ENCODE measurements around the gene GPBP1L1. TPM values are rescaled to one million over a fixed set of nuclear protein-coding genes. Genes with fewer than 3 reads are reported as not detected.

The GPBP1L1 gene
- total and polyA plus RNA-seq, 2 of the 4 experiments (the other 2 are of a cell fraction) = 31.5 to 57.4 TPM

DNA sequence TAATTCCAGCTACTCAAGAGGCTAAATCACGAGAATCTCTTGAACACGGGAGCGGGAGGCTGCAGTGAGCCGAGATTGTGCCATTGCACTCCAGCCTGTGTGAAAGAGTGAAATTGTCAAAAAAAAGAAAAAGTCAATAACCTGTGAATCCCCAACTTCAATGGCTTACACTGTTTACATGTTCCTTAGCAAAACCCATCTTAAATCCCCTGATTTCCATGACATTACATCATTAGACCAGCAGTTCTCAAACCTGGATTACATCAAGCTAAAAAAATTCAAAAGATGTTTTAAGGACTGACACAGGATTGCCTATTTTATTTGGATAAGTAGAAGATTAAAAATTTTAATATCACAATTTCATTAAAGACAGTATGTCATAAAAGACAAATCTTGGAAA lies 12.4 kb downstream of the GPBP1L1 start:
- H2AK5ac ChIP-seq (ENCODE audit: low read depth, low read length) = no peak overlapping the region
- H3K4me3 ChIP-seq (ENCODE audit: insufficient read depth, low read depth, low read length) = no peak overlapping the region
- H3K27ac ChIP-seq (ENCODE audit: insufficient read depth, low read length) = no peak overlapping the region
- WGBS, 2 experiments (ENCODE audit: extremely low coverage in 2 of 2, insufficient read length in 1 of 2) = no CpG with 5 or more reads among the region's 4 CpGs
- H2BK15ac ChIP-seq (ENCODE audit: low read depth, low read length) = no peak overlapping the region
- no peak overlapping the region for H4K91ac ChIP-seq (ENCODE audit: insufficient read depth, low read depth, low read length)
- H3K79me1 ChIP-seq (ENCODE audit: low read depth in 1 of 2, low read length in 2 of 2) = peaks cover 17 to 72% of the 10 kb centered on the region in 2 experiments
- no peak overlapping the region for H4K5ac ChIP-seq (ENCODE audit: low read depth, low read length)
- H3K4ac ChIP-seq (ENCODE audit: low read depth, low read length) = no peak overlapping the region
- intact Hi-C loops (cut with micrococcal nuclease) = no loop called here
- peaks cover 3% of the 10 kb centered on the region for H3K36me3 ChIP-seq (ENCODE audit: control insufficient read depth, insufficient read depth, low read length)
- no peak overlapping the region for H2BK120ac ChIP-seq (ENCODE audit: low read depth, low read length)
- H3K27me3 ChIP-seq (ENCODE audit: control insufficient read depth, insufficient read depth, low read length) = no peaks in the 10 kb centered on the region
- H4K20me1 ChIP-seq (ENCODE audit: insufficient read depth, low read length) = peaks cover 85% of the 10 kb centered on the region
- no peak overlapping the region for H3K56ac ChIP-seq (ENCODE audit: extremely low read depth, insufficient read depth, low read length)
- H3K9me1 ChIP-seq (ENCODE audit: insufficient read depth, low read length) = peaks cover 20% of the 10 kb centered on the region
- BruUV-seq (replicated peaks) = no TSS peak
- H2BK20ac ChIP-seq (ENCODE audit: low read depth, low read length) = no peak overlapping the region
- H2AK9ac ChIP-seq (replicated peaks; ENCODE audit: low read depth, low read length, poor library complexity) = no peak overlapping the region
- no peak overlapping the region for H4K8ac ChIP-seq (ENCODE audit: low read depth in 2 of 2, low read length in 2 of 2)
- H3K9me3 ChIP-seq (ENCODE audit: control insufficient read depth, insufficient read depth, low read length) = no peaks in the 10 kb centered on the region
- TF ChIP-seq SMC3 (IDR thresholded peaks at IDR 0.05; ENCODE audit: low read depth, low read length) (no peak), CEBPB (IDR thresholded peaks at IDR 0.05; ENCODE audit: low read depth, low read length) (0 out of 2 replicates have a peak, but pooled peaks have one; percentile 17)
- H3K23ac ChIP-seq (ENCODE audit: low read depth, low read length) = no peak overlapping the region
- no peak overlapping the region for H3K18ac ChIP-seq (ENCODE audit: low read depth, low read length)
- no peak overlapping the region for H2AFZ ChIP-seq (replicated peaks; ENCODE audit: low read length, poor library complexity)
- in situ Hi-C loops (cut with MboI; ENCODE audit: low sequenced_read_pairs) = no loop called here
- ATAC-seq (ENCODE audit: low read depth) (no peak), DNase-seq (peak; percentile 56)
- no peak overlapping the region for H3K4me2 ChIP-seq (ENCODE audit: low read depth, low read length)
- ChIA-PET POLR2A (ENCODE audit: unreplicated experiment) (no interaction called here), CTCF (no interaction called here)
- H3K4me1 ChIP-seq (ENCODE audit: control insufficient read depth, insufficient read depth, low read length) = peaks cover 9% of the 10 kb centered on the region
- no peak overlapping the region for H3K9ac ChIP-seq (ENCODE audit: low read depth, low read length)
- no peak overlapping the region for H3K14ac ChIP-seq (replicated peaks; ENCODE audit: low read depth, low read length)
- dilution Hi-C loops (cut with HindIII; ENCODE audit: low sequenced_read_pairs, unreplicated experiment) = no loop called here
- no peak overlapping the region for H2BK5ac ChIP-seq (ENCODE audit: low read depth, low read length, poor library complexity, severe bottlenecking)
